Activated T-helper 1 cell treated with anti-CD3 and anti-CD28 coated beads, Interleukin-2, amount 50 U/mL, for 16 hours (primary cell): Measurements from ENCODE around the gene EMC9.
A peak's percentile ranks its signal among the peaks of the same experiment; 100 is the strongest.
"Not testable (repeated sequence)": the region's sequence is repeated elsewhere in the genome, so short reads cannot be mapped to it uniquely, and the experiment has no call there.

Experiments
- DNase-seq, 2 donors: peaks; one replicate each; pipeline ENCODE4 v3.0.0-alpha.2; 2020; ENCODE audit warnings: low read depth in 1 of 2, low spot score in 1 of 2

The EMC9 gene

GRCh38 chr14:24110523-24110922 is 30.9 kb downstream of the EMC9 start:
- no peak for DNase-seq

GRCh38 chr14:24110060-24110459 is 31.3 kb downstream of the EMC9 start:
- DNase-seq, result no peak

- no peak for DNase-seq
Measured at GRCh38 chr14:24108336-24108874, 33.0 kb downstream of the EMC9 start.

GRCh38 chr14:24106672-24107271 is 34.6 kb downstream of the EMC9 start:
- DNase-seq, result no peak

- DNase-seq, result not testable (repeated sequence)
Measured at GRCh38 chr14:24105609-24106239, 35.7 kb downstream of the EMC9 start.

- no peak for DNase-seq
Measured at GRCh38 chr14:24103451-24103850, 37.9 kb downstream of the EMC9 start.

- no peak for DNase-seq
Measured at GRCh38 chr14:24102357-24103048, 38.9 kb downstream of the EMC9 start.

GRCh38 chr14:24100982-24101494 is 40.4 kb downstream of the EMC9 start:
- no peak for DNase-seq

DNA sequence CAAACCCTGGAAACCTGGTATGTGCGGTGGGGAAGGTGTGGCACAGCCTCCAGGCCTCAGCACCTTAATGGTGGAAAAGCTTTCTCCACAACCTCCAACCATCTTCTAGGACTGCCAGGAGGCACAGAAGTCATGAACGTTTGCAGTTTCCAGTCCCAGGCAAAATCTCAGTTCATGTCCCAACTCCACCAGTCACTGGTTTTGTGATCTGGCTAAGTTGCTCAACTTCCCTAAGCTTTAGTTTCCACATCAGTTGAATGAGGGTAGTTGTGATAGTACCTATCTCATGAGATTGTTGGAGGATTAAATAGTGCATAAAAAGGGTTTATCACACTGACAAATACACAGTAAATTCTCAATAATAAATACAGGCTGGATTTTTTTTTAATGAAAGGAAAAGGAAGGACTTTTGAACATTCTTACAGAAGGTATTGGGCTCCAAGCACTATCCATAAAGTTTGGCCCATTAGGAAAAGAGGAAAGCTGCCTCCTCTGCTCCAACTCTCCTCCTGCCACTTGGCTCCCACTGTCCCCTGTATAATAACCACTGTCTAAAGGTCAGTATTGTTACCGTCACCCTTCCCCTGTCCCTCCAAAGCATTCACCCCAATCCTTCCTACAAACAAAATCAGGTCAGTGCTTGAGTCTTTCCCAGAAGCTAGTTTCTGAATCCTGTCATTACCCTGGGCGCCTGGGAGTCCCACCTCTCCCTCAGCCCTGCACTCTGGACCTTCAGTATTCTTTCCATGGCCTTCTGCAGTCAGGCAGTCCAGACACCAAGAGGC is 41.0 kb downstream of the EMC9 start:
- DNase-seq, result no peak

DNA sequence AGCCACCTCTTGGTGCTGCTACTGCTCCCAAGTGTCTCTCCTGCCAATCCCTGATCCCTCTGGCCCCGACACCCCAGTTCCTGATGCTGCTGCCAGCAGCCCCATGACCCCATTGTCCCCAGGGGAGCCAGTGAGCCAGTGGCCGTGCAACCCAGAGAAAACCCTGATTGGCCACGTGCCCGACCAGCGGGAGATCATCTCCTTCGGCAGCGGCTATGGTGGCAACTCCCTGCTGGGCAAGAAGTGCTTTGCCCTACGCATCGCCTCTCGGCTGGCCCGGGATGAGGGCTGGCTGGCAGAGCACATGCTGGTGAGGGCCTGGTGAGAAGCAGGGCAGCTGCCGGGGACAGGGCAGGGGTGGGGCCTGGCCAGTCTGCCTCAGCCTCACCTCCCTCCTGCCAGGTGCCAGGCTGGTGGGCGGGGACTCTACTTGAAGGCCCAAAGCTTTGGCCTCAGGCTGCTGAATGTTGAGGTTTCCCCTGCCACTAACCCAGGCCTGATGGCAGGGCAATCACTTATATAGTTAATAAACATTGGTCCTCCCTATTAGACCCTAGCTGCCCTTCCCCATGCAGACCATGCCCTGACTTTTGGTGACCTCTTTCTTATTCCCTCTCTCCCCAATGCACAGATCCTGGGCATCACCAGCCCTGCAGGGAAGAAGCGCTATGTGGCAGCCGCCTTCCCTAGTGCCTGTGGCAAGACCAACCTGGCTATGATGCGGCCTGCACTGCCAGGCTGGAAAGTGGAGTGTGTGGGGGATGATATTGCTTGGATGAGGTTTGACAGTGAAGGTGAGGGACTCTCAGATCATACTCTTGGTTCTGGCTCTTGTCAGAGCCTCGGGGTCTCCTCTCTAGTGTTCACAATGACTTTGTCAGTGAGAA is 42.2 kb downstream of the EMC9 start:
- no peak for DNase-seq

GRCh38 chr14:24098229-24098926 is 43.0 kb downstream of the EMC9 start:
- no peak for DNase-seq

GRCh38 chr14:24096545-24097181 is 44.7 kb downstream of the EMC9 start:
- no peak for DNase-seq

DNA sequence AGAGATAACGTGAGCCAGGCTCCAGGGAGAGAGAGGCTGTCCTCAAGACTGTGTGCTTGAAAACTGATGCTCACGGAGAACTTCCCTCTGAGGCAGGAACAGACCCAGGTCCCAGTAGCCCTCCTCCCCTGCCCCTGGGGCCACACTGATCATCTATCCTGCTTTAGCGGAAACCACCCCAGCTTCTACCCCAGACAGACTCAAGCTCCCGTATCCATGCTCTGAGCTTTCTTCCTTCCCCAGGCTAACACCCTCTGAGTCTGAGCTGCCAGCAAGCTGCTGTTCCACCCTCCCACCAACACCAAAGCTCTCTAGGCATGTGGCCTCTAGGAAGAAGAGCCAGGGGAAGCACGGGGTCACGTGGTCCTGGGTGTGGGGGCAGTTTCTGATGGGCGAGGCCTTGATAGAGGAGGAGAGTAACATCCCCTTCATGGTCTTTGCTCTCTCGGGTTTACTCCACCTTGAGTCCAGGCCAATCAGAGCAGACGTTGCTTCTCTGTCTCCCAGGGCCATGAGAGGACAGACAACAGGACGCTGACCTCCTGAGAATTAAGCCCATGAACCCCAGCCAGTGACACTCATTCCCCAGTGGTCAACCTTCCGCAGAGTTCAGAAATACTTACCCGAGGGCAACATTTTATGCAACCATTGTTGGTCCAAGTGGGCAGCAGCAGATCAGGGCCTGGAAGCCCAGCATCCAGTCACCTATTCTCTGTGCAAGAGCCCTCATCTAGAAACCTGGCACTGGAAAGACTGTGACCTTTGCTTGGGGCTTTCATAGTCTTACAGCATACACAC is 45.9 kb downstream of the EMC9 start:
- peak in 1 of 2 donors; percentile 36 for DNase-seq

- no peak for DNase-seq
Measured at GRCh38 chr14:24094841-24095270, 46.5 kb downstream of the EMC9 start.

DNA sequence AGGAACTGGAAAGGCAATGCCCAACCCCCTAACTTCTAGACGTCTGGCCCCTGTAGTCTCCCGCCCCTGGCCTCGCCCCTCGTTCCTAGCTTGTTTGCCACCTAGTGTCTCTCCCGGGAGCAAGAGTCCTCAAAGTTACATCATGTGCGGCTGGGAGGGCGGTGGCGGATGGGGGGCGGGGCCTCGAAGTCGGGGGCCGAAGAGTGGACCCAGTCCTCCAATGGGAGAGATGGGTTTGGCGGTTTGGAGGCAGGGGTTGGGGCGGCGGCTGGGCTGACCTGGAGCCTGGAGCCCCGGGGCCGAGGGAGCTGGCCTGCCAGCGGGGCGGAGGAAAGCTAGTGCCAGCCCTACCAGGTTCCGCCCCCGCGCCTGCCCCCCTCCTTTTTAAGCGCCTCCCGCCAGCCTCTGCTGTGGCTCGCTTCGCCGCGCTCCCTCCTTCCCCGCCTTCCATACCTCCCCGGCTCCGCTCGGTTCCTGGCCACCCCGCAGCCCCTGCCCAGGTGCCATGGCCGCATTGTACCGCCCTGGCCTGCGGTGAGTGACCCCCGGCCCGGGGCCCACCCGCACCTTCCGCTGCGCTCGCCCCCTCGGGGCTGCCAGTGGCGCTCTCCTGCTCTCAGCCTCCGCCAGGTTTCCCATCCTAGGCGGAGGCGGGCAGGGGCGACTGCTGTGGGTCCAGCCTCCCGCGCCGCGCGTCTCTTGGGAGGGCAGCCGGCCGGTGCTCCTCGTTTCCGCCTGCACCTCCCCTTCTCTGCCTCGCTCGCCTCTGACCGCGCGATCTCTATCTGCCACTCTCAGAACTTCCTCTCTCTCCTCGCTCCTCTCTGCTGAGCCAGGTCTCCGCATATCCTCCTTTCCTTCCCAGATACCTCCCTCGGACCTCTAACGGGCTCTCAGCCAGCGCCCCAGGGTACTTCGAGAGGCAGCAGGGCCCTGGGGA is 47.2 kb downstream of the EMC9 start, which contains the start of gene PCK2:
TSS of gene PCK2 (plus strand) at position 411 of the 940 bp plus-strand sequence. CDS start at position 506, 95 bp downstream.
- peak; percentile 42 to 82 for DNase-seq

DNA sequence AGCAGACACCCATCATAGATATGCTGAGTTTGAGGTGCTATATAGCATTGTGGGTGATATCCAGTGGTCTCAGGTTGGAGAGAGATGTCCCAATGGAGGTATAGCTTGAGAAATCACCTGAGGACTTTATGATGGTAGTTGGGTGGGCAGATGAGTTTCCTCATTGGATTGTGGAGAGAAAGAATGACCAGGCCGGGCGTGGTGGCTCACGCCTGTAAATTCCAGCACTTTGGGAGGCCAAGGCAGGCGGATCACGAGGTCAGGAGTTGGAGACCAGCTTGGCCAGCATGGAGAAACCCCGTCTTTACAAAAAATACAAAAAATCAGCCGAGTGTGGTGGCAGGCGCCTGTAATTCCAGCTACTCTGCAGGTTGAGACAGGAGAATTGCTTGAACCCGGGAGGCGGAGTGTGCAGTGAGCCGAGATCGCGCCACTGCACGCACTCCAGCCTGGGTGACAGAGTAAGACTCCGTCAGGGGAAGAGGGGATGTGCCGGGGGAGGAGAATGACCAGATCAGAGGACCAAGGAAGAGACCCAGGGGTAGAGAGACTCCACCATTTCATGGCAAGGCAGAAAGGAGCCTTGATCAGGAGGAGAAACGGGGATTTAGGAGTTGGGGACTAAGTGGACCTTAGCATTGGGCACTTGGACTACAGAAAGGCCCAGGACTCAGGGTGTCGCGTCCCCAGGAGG is 48.0 kb downstream of the EMC9 start:
- no peak for DNase-seq
